ENCODE results near the gene BAIAP2L1.

Gene BAIAP2L1

DNA sequence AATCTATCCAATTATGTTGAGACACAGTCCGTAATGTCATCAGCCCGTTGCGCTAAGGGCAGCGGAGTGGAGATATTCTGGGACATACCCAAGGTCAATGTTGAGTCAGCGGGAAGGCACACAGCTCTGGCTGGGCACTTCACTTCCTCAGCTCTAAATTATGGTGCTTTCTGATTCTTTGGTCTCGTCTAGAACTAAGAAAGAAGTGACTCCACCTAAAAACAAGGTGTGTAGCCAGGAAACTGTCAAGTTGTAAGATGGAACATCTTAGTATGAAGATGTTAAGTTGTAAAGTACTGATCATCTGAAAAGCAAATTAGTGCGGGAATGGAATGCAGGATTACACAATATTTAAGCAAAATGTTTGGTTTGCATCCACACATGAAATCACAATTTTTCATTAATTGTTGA, 43.1 kb downstream of the BAIAP2L1 start:
- no peak for DNase-seq

DNA sequence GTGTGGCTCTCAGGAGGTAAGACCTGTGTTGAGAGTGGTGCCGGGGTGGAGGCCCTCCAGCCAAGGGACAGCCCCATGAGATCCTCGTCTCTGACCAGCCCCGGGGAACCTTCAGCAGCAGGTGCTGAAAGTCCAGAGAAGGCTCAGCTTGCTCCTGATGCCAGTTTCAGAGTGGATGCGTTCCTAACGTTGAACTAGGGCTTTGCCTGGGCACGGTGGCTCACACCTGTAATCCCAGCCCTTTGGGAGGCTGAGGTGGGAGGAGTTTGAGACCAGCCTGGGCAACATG, 45.7 kb downstream of the BAIAP2L1 start:
- DNase-seq, result no peak

DNA sequence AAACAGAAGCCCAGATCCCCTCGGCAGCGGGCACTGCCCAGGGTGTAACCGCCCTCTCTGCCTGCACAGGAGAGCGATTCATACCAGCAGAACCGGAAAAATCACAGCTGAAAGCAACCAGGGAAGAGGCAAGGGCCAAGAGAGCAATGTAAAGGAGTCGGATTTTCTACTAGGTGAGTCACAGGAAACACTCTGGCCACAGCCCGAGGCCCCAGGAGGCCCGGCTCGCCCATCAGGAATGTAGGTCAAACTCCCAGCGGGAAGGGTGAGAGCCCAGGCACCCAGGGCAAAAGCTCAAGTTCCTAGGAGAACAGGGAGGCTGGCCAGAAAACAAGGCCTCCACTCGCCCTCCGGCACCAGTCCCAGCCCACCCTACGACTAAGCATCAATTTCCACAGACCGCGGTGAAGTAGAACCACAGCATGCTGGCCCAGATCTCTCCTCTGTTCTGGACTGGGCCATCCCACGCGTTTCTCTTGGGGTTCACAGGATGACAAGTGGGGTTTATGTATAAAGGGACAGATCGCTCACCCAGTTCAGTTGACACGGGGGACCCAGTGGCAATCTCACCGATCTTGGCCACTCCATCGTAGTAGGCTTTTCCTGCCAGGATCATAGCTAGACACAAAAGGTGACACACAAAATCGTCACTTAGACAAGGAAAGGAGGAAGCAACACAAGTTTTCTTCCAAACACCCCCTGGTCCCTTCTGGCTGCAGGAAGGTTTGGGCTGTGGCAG, 46.2 kb downstream of the BAIAP2L1 start:
- no peak for DNase-seq

DNA sequence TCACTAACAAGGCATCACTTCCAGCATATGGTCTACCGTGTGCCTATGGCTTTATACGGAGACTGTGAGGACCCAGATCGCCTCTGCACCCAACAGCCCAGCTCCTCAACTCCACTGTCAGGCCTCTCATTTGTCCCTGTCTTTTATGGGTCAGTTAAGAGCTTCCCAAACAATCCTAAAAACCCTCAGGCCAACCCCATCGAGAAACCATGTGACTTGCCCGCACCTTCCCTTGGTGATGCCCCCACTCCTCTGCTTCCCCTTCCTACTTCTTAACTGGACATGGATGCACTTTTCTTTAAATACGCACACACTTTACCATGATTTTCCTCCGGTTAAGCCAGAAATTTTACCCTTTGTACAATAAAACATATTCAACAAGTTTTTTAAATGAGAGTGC, 46.8 kb downstream of the BAIAP2L1 start:
- no peak for DNase-seq

DNA sequence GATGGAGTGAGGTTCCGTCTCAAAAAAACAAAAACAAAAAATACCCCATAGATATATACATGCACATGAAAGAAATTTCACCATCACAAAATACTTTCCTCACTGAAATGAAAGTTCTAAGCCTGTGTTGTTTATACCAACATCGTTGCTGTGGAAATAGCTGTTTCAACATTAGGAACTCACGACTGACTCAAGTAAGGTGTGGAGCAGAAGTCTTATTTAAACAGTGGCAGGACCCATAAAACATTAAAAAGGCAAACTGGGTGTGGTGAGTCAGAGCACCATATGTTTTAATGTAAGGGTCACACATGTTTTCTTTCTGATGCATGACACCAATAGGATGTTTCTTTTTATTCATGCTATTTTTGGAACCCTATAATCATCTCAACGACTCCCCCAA, 48.3 kb downstream of the BAIAP2L1 start:
- DNase-seq, result no peak

DNA sequence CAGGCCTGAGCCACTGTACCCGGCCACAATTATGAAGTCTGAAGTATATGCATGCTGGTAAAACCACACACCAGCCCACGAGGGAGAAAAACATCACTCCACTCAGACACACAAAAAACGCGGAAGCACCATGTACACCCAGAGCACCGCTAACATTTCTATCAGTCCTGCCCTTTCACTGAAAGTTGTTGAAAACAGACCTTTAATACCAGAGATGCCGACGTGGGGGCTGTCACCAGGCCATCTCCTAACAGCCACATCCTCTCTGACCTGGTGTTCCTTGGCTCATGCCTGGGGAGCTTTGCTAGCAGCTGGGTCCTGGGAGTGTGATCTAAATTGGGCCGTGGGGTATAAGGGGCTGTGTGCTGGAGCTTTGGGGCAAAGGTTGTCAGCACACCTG, 49.8 kb downstream of the BAIAP2L1 start:
- DNase-seq, result no peak

DNA sequence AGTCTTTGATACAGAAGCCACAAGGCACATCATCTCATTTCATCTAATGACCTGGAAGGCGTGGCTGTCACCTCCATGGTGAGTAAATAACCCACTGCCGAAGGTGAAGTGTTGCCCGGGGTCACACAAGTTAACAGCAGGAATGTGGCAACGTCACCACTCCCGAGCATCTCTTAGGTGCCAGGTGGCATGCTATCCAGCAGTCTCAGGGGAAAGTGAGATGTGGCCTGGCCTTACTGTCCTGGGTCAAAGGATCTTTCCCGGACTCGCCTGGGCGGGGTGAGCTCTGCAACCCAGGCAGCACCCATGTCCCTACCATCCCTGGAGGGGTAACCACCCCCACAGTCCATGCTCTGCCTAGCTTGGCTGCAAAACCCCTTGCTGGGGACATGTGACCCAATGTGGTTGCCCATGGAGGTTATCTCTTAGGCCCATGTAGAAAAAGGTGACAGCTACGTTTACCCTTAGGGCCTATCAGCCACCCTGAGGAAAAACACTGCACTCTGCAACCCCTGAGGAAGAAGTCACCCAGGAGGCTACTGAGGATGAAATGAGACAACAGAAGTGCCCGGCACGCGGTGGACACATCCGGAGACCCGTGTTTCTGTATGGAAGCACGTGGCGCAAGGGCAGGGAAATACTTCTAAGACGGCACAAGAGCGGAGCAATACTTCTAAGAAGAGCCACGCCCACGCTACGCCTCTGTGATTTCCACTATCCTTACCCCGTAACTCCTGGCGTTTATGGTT, 52.0 kb downstream of the BAIAP2L1 start:
- DNase-seq, result no peak

DNA sequence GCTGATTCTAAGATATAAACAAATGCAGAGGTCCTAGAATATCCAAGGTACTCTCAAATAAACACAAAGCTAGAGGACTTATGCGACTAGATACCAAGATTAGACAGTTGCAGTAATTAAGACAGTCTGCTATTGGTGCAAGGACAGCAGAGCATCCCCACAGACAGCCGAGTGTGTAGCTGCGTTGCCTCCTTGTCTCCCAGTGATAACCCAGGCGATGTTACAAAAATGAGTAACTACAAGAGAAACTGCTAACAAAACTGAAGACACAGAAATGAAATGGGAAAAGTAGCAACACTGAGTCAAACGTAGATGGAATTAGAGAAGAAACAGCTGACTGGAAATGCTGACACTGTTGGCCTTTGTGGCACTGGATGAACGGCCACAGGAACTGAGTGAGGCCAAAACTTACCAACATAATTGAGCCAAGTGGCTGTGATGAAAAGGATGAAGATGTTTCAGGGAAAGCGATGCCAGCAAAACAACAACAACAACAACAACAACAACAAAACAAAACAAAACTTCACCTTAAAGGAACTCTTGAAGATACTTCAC, 54.3 kb downstream of the BAIAP2L1 start:
- no peak for DNase-seq

DNA sequence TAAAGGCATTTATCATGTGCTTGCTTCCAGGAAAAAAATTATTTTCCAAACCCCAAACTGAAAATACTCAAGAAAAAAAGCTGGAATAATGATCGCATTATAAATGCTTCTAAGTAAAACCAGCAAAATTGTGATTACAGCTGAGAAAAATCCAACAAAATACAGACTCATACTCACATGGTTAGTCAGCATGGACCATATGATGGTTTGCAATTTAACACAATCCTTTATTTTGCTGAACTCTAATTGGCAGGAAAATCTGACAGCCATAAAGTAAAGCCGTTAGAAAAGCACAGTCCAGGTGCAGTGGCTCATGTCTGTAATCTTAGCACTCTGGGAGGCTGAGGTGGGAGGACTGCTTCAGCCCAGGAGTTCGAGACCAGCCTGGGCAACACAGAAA, 59.8 kb downstream of the BAIAP2L1 start:
- no peak for DNase-seq

DNA sequence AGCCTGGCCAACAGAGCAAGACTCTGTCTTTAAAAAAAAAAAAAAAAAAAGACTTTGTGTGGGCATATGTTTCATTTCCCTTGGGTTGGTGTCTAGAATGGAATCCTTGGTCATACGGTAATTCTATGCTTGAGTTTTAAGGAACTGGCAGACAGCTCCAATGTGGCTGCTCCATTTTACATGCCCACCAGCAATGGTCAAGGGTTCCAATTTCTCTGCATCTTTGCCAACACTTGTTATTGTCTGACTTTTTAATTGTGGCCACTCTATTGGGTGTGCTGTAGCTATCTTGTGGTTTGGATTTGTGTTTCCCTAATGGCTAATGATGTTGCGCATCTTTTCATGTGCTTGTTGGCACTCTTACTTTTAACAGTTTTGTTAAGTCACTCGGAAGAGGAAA, 61.8 kb downstream of the BAIAP2L1 start:
- no peak for DNase-seq

DNA sequence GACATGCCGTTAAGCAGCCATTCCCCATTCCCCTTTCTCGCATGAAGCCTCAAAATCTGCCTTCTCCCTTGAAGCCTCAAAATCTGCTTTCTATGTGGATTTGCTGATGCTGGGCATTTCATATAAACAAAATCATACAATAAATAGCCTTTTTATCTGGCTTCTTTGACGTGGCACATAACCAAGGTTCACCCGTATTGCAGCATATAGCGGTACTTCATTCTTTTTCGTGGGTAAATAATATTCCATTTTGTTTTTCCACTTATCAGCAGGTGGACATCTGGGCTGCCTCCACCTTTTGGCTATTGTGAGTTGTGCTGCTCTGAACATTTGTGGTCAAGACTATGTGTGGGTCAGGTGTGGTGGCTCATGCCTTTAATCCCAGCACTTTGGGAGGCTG, 62.4 kb downstream of the BAIAP2L1 start:
- DNase-seq, result no peak

DNA sequence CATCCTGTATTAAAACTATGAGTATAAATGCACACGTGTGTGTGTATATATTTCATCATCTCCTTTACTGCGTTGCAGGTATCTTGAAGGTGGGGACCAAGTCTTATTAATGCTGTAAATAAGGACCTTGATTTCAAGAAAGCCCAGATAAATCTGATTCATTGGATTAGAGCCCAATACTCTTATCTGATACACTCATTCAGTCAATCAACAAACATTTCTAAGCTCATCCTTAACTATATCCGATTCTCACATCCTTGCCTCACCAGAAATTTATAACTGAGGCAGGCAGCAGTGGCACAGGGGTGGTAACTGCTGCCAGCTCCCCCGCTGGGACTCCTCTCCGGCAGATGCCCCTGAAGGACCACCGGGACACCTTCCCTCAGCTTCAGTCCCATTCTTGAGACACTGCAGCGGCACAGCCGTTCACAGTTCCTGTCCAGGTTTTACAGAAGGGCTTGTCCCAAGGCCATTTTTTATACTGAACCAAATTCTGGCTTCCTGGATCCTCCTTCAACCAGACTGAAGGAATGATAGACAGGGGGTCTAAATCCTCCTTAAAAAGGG, 65.4 kb downstream of the BAIAP2L1 start:
- DNase-seq, result no peak

DNA sequence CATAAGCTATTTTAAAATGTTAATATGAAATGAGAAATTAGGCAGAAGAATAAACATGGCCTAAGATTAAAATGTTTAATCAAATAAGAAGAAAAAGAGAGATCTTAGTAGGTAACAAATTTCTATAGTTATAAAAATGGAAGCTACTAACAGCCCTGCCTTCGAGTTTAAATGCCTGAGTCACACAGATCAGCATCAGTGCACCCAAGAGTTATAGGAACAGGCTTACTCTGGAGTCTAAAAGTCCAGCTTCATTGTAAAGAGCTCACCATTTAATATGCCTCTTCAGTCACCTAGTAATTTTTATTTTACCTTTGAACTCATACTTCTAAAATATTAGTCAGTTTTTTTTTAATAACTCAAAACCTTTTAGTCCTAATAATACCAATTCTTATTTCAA, 66.8 kb downstream of the BAIAP2L1 start:
- DNase-seq, result no peak

DNA sequence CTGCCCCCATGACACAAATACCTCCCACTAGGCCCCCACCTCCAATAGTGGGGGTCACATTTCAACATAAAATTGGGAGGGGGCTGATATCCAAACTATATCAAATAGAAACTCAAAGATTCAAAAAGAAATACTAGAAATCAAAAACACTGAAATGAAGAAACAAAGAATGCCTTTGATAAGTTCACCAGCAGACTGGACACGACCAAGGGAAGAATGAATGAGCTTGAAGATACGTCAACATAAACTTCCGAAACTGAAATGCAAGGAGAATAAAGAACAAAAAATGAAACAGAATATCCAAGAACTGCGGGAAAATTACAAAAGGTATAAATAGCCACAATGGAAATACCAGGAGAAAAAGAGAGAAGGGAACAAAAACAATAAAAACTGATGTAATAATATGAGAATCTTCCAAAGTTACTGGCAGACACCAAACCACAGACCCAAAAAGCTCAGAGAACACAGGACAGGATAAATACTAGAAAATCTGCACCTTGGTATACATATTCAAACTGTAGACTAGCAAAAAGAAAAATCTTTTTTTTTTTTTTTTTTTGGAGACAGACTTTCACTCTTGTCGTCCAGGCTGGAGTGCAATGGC, 69.9 kb downstream of the BAIAP2L1 start:
- no peak for DNase-seq

DNA sequence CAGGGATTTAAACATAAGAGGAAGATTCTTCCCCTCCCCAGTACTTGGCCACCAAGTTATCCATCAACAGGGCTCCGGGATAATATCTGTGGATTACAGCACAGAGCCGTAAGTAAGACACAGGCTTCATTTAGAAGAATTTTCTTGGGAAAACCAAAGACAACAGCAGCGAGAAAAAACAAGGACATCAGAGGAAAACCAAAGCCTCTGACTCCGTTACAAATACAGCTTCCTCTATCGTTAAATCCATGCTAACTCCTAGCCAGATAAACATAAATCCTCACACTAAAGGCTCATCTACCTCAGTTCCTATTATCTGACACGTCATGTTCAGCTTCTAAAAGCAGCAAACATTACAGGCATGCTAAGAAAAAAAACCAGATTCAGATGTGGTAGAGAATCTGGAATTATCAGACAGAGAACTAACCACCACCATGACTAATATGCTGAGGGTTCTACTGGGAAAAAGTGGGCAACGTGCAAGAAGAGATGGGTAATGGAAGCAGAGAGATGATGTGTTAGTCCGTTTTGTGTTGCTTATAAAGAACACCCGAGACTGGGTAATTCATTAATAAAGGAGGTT, 71.0 kb downstream of the BAIAP2L1 start:
- no peak for DNase-seq

DNA sequence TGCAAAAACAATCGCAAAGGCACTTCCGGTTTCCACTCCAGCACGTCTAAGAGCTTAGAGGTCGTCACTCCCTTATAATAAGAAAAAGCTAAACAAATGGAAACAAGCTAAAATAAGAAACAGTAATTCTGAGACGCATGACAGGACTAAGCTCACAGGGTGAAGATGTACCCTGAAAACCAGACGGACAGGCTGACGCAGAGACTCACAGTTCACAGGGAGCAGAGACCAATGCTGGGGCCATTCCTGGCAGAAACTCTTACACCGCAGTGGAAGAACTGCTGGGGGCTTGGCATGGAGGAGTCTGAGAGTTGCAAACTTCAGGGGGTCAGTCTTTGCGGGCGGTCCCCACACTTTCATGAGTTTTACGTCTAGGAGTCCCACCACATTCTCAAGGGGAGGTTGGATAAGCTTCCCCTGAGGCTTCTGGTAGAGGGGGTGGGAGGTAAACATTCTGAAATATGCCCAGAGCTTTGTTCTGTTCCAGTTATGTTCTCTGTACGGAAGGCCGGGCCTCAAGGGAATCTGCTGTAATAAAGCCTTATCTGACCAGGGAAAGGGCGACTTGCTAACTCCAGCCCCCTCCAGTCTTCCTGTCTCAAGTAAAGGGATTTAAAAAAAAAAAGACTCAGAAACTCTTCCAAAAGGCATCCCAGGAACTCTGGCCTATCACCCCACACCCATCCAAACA, 71.6 kb downstream of the BAIAP2L1 start:
- DNase-seq, result no peak

DNA sequence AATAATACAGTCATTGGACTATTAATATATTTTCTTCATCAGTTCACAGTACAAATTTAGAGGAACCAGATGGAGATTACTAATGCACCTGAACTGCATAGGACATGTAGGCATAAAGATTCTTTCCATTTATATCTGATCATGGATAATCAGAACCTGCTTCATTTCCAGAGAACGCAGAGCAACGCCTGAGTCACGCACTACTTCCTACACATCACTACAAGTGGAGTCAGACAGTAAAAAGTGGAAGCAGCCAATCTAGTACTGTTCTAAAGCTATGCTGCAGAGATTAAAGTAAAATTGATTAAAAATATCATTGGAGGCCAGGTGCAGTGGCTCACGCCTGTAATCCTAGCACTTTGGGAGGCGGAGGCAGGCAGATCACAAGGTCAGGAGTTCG, 76.1 kb downstream of the BAIAP2L1 start:
- no peak for DNase-seq

DNA sequence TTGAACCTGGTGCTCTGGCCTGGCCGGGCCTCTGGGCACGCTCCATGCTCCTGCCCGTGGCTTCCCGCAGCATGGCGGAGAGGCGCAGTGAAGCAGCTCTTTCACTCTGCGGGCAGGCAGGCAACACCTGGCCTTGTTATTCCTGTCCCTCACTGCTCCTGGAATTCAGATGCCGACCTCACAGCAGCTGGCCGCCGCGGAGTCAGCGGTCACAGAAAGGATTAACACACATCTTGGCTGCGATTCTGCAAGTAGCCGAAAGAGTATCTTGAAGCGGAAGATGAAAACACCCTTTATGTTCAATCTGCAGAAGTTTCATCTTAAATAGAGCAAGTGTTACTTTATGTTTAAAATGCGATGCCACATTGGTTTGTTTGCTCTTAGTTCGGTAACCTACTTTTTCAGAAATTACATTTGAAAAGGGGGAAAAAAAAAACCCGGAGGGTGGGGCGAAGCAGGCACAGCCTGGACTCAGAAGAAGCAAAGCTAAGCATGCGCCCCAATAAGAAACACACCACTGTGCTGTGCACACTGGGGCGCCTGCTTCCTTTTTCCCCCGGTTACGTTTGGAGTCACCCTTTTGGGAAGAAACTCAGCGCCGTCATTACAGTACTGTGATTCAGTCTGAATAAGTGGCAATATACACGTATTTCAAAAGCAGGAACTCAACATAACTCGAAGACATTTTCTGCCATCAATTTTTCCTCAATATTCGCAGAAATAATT, 77.1 kb downstream of the BAIAP2L1 start:
- DNase-seq, result no peak

DNA sequence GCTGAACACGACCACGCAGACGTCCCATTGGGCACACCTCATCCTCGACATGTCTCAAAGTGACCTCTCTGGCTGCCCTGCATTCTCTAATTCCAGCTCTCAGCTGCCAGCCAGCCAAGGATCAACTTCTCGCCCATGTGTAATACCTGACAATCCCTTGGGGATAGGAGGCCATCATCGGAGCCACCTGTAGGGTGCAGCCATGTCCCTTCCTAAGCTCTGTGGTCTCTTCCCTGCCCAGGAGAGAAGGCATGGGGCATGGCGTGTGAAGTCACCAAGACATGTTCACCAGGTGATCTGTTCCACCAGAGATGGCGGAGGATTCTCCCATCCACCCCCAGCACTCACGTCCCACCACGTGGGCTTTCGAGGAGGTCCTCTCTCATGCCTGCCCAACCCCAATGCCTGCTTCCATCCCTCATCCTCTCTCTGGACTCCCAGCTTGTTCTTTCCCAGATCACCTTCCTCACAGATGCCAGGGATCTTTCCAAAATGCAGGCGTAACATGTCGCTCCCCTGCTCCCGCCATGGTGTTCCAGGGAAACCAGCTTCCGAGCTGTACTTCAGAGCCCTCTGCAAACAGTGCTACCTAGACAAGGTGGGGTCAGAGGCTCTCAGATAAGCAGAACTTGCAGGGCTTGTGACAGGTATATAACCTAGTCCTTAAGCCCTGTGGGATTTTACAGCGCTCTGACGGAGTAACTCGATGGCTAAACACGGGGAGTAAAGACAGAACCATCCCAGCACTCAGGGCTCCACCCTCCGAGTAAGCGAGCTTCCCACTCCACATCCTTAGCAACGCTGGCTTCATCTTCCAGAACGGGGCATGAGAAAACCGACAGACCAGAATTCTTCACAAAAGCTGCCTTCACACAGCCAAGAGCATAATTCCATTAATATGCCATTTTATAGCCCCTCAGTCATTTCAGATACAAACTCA, 78.3 kb downstream of the BAIAP2L1 start:
- DNase-seq, result no peak

DNA sequence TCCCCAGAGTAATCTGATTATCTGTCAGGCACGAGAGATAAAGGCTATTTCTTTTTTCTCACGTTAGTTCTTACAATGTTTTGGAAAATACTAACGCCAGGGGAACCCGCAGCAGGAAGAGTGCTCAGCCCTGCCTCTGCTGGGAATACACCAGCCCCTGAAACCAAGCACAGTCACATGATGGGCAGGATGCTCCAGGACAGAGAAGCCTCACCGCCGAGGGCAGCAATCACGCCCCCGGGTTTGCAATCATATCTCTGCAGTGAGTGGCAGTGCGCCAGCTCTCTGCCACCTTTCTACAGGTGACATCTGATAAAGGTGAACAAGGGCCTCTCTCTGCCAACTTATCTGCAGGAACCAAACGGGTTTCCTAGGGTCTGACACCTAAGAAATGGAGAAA, 79.6 kb downstream of the BAIAP2L1 start:
- DNase-seq, result no peak

DNA sequence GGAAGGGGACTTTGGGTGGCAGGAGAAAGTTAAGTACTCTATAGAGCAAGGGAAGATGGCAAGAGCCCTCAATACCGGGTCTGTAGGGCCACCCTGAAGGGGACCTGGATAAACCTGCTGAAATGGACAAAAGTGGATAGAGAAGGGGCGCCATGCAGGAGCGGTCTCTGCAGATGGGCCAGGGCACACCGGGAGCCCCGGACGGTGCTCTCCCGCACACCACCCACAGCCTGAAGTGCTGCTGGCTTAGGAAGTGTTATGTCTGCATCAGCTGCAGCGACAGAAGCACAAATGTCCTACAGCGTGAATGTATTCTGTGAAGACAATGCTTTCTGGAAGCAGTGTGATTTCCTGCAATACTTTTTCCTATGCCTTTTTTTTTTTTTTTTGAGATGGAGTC, 81.7 kb downstream of the BAIAP2L1 start:
- DNase-seq, result no peak
